Stimulated activated CD8-positive, alpha-beta memory T cell treated with anti-CD3 and anti-CD28 coated beads, Interleukin-12 subunit alpha, Interleukin-12 subunit beta, amount 100 ng/mL, for 1 hour (primary cell): Measurements from ENCODE around the gene TLCD3A.
"Not testable (repeated sequence)": the region's sequence is repeated elsewhere in the genome, so short reads cannot be mapped to it uniquely, and the experiment has no call there.

Source experiments
- DNase-seq: peaks from one replicate; pipeline ENCODE4 v3.0.0-alpha.2; 2020; ENCODE audit warnings: low read depth

TLCD3A gene

DNA sequence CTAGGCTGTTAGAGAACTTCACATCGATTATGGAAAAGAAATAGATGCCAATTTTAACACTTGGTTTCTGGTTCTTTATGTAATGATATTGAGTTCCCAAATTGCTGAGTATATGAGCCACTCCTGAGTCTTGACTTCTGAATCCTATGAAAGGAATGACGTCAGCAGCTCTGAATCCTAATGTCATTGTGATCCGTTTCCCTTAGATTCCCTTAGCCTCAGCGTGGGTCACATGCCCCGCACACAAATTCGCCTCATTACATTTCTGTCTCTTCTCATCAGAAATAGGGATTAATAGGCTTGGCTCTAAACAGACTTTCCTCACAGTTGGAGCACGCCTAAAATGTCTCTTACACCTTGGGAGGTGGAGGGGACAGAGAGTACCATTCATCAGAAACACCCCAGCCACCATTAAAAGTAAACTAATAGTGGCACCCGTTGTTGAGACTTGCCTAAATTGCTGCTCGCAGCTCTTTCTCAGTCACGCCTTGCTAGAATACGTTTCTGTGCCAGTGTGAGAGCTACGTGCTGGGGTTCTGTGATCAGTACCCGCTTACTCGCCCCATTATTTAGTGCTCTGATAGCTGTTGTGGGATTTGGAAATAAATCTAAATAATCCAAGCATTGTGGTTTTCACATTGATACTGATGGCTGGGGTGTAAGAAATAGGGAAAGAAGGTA, 56.9 kb downstream of the TLCD3A start:
- no peak for DNase-seq

DNA sequence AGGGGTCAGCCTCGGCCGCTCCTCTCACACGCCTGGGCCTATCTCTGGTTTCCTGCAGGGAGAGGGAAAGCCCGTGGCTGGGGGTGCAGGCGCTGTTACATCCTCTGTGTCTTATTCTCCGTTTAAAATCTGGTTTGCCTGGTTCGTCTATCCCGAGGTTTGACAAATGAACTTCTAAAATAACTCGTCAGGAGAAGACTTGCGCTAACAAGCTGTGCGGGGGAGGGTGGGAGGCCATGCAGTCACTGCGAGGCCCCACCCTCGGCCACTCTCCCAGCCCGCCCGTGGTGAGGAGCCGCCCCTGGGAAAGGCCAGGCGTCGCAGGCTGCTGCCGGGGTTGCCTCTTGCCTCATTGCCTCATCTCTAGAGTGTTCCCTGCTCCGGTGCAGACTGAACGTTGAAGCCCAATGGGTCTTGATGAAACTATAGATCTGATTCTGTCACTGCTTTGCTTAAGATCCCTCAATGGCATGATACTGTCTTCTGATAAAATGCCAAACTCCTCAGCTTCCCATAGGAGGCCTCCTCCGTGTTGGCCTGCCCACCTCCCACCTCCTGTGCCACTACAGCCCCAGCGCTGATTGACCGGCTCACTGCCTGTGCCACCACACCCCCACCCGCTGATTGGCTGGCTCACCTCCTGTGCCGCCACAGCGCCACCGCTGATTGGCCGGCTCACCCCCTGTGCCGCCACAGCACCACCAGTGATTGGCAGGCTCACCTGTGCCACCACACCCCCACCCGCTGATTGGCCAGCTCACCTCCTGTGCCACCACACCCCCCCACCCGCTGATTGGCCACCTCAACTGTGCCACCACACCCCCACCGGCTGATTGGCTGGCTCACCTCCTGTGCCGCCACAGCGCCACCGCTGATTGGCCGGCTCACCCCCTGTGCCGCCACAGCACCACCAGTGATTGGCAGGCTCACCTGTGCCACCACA, 57.8 kb downstream of the TLCD3A start:
- not testable (repeated sequence) for DNase-seq

DNA sequence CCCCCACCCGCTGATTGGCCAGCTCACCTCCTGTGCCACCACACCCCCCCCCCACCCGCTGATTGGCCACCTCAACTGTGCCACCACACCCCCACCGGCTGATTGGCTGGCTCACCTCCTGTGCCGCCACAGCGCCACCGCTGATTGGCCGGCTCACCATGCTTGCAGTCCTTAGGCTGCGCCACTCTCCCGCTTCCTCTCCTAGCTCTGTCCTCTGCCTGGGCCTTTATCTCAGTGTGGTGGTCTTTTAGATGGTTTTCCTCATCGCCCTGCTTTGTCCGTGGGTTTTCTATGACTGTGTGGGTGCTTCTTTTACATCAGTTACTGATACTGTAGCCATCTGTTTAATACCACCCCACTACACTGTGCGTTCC, 58.5 kb downstream of the TLCD3A start:
- DNase-seq = not testable (repeated sequence)

DNA sequence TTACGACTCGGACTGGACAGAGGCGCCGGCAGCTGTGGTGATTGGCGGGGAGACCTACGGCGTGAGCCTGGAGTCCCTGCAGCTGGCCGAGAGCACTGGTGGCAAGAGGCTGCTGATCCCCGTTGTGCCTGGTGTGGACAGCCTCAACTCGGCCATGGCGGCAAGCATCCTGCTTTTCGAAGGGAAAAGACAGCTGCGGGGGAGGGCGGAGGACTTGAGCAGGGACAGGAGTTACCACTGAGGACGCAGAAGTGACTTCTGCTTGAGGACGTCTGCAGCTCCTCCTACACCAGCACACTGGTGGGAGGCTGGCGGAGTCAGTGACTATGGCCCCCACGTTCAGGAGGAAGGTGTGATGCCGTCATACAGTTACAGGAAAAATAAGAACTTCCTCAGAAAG, 59.4 kb downstream of the TLCD3A start:
- DNase-seq = no peak

DNA sequence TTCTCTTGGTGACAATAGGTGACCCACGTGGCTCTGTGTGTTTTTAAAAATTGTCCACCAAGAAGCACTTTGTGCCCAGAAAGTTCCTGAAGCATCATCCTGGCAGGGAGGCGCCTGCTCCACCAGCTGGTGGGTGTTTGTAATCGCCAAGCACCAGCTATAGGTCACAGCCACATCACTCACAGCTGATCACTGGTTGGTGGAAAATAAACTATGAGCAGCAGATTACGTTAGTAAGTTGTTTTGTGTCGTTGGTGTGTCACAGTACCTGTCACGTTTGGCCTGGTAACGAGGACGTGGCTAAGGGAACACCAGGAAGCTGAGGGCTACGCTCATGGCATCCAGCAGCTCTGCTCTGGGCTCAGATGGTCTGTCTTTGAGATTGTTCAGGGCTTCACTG, 59.9 kb downstream of the TLCD3A start:
- DNase-seq = no peak
